A673 (cell line): ENCODE results near the gene GRAP2.

Experiments
- CTCF ChIP-seq: fragments of 300-800, 200-600 bp; sonication (generic); conservative IDR thresholded peaks from 2 replicates; pipeline ENCODE4 v1.5.1; 2017; ENCODE audit warnings: low read depth, mild to moderate bottlenecking, antibody characterized with exemption, low read length, moderate library complexity, mixed read lengths
- EZH2 ChIP-seq: fragments of 200-600 bp; sonication (generic); IDR thresholded peaks from 2 replicates; pipeline ENCODE4 v1.6.1; 2017; ENCODE audit warnings: borderline replicate concordance, low read depth, mild to moderate bottlenecking, mixed read lengths, antibody characterized with exemption, low read length; ENCODE audit not compliant: poor library complexity, severe bottlenecking

- TF ChIP-seq CTCF (no peak), EZH2 (no peak)
Observed at GRCh38 chr22:39924286-39924685, 23.4 kb downstream of the GRAP2 start.
